Stimulated activated CD4-positive, alpha-beta T cell treated with anti-CD3 and anti-CD28 coated beads, Interleukin-12 subunit alpha, Interleukin-12 subunit beta, amount 100 ng/mL, for 24 hours (primary cell): ENCODE data around the gene FAU.

Experiments
- DNase-seq, 2 experiments: peaks; one replicate each; pipeline ENCODE4 v3.0.0-alpha.2; 2020; ENCODE audit warnings: low read depth in 2 of 2

The FAU gene

DNA sequence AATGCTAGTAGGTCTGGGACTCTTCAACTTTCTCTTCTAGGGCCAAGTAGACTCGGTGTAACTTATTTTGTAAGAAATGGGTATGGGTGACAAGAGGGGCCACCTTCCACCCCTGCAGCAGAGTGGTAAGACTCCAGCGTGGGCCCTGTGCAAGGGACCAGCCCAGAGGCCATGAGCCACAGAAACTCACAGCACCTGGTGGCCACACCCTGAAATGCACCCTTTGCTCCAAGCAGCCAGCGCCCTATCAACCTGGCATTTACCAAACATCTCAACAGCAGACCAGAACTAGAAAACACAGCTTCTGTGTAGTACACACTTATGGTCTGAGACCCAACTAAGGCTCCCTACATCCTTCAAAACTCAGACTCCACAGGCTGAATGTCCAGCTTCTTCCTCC lies 43.8 kb downstream of the FAU start:
- peak; percentile 24 to 57 for DNase-seq

DNA sequence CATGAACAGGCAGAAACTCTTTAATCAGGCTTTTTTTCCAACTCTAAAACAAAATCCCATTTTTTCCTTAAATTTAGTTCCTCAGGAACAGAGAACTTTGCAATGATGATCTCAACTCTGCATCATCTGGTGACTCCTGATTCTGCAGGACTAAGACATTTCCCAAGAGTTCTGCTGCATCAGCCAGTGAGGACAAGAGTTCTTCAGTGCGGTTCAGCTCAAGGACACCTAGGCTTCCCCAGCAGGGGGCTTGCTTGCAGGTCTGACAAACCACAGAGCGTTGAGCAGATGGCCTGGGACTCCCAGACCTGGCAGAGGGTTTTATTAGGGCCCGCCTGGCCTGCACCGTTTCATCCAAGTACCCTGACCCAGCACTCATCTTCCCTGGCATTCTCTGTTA lies 44.5 kb downstream of the FAU start:
- no peak for DNase-seq

DNA sequence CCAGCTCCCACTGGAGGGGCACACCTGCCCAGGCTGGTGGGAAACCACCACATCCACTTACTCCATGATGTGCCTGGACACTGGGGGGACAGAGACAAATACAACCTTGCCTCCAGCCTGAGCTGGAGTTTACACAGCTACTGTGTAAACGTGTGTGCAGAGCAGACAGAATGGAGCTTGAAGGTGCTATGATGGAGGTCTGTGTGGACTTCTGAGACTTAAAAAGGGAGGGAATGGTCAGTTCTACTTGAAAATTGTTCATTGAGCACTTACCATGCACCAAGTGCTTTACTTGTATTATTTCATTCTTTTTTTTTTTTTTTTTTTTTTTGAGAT lies 49.3 kb downstream of the FAU start:
- no peak for DNase-seq

DNA sequence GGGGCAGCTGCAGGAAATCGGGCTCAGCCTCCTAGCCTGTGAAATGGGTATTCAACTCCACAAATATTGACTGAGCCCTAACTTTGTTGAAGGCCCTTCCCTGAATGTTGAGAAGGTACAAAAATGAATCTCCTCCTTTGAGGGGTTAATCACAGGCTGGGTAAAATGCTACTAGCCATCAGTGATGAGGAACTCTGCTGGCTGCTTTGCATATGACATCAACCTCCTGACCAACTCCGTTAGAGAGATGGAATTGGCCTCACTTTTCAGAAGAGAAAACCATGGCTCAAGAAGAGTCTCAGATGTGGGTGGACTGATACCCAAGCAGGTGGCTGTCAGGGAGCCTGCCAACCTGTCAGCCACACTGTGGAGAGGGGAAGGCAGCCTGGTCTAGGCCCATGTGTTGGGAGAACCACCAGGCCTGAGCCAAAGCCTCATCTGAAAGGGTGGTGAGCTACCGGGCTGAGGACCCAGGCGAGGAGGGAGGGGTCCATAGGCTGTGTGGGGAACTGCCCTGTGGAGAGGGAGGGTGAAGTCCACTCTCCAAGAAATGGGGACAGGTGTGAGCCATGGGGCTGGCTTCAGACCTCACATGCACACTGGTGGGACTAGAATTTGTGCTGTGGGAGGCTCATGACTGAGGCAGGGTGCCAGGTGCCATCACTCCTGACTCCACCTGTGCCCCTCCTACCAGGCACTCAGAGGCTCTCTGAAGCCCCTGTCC lies 49.9 kb downstream of the FAU start:
- no peak for DNase-seq
